H1 (cell line): ENCODE data around the gene ALDH4A1. TPM values are rescaled to one million over a fixed set of nuclear protein-coding genes. Genes with fewer than 3 reads are reported as not detected.

Source experiments
- CTCF ChIA-PET: fragments of 300-600 bp; sonication (Branson Sonifier 250); formaldehyde crosslinking; loops from one replicate; lab custom pipeline; 2021; ENCODE audit not compliant: partially characterized antibody; lab: Charles Lee
- POLR2A ChIA-PET: fragments of 300-600 bp; sonication (Branson Sonifier 250); formaldehyde crosslinking; loops from one replicate; lab custom pipeline; 2021; ENCODE audit warnings: inconsistent platforms; ENCODE audit not compliant: partially characterized antibody; lab: Charles Lee
- DNase-seq, 2 experiments: peaks; one replicate each; pipeline versions ENCODE4 v3.0.0 to v3.0.0-alpha.2; 2010 to 2022; ENCODE audit warnings: low spot score in 2 of 2, low read depth in 1 of 2, mixed read lengths in 1 of 2
- FAIRE-seq: peaks from 2 replicates; lab custom pipeline; 2011; peaks lifted over from hg19 to GRCh38; lab: Jason Lieb, UNC
- H2AFZ ChIP-seq: 2 replicates; pipeline ENCODE4 v1.8.1; 2012; ENCODE audit warnings: low read length, inconsistent platforms
- H2AK5ac ChIP-seq: 2 replicates; pipeline ENCODE4 v1.6.1; 2013; ENCODE audit warnings: low read depth, low read length
- H2BK120ac ChIP-seq: replicated peaks from 2 replicates; pipeline ENCODE3; 2013; ENCODE audit warnings: low read depth, low read length, inconsistent platforms
- H2BK12ac ChIP-seq: 2 replicates; pipeline ENCODE4 v1.6.1; 2013; ENCODE audit warnings: low read depth, low read length
- H2BK15ac ChIP-seq: 2 replicates; pipeline ENCODE4 v1.6.1; 2013; ENCODE audit warnings: low read length
- H2BK20ac ChIP-seq: 2 replicates; pipeline ENCODE4 v1.6.1; 2013; ENCODE audit warnings: low read length
- H2BK5ac ChIP-seq: 2 replicates; pipeline ENCODE4 v1.6.1; 2013; ENCODE audit warnings: low read depth, low read length
- H3K14ac ChIP-seq: 2 replicates; pipeline ENCODE4 v1.6.1; 2013; ENCODE audit warnings: inconsistent platforms; ENCODE audit not compliant: insufficient read length
- H3K18ac ChIP-seq: 2 replicates; pipeline ENCODE4 v1.6.1; 2013; ENCODE audit warnings: low read length; ENCODE audit errors: extremely low read depth
- H3K23ac ChIP-seq: 2 replicates; pipeline ENCODE4 v1.6.1; 2013; ENCODE audit warnings: inconsistent platforms; ENCODE audit not compliant: insufficient read length
- H3K23me2 ChIP-seq: 2 replicates; pipeline ENCODE4 v1.6.1; 2013; ENCODE audit warnings: low read depth, low read length
- H3K27ac ChIP-seq: 2 replicates; pipeline ENCODE4 v1.6.1; 2011; ENCODE audit warnings: low read depth, low read length, inconsistent platforms
- H3K27me3 ChIP-seq, 4 experiments: replicated peaks in 1 of 4; 1 replicate in 1 of 4; 2 replicates in 3 of 4; pipeline versions ENCODE4 v1.6.1 to v1.8.1; 2011 to 2013; ENCODE audit warnings: low read length in 3 of 4, mild to moderate bottlenecking in 3 of 4, inconsistent platforms in 2 of 4, mixed read lengths in 2 of 4, moderate library complexity in 1 of 4; ENCODE audit not compliant: control insufficient read depth in 3 of 4, insufficient read depth in 3 of 4; ENCODE audit errors: extremely low read depth in 1 of 4
- H3K36me3 ChIP-seq, 4 experiments: 2 replicates each; pipeline versions ENCODE4 v1.6.1 to v1.8.1; 2011 to 2013; ENCODE audit warnings: mild to moderate bottlenecking in 4 of 4, low read length in 3 of 4, moderate library complexity in 2 of 4, control low read depth in 1 of 4, inconsistent platforms in 1 of 4; ENCODE audit not compliant: insufficient read depth in 4 of 4, control insufficient read depth in 2 of 4
- H3K4ac ChIP-seq: replicated peaks from 2 replicates; pipeline ENCODE3; 2013; ENCODE audit warnings: low read length, low read depth, mixed read lengths, inconsistent platforms; ENCODE audit not compliant: insufficient read length
- H3K4me1 ChIP-seq, 4 experiments: replicated peaks in 1 of 4; 1 replicate in 1 of 4; 2 replicates in 3 of 4; pipeline versions ENCODE4 v1.6.1 to v1.8.1; 2011 to 2013; ENCODE audit warnings: low read length in 3 of 4, inconsistent platforms in 2 of 4, mixed read lengths in 1 of 4; ENCODE audit not compliant: insufficient read depth in 4 of 4, control insufficient read depth in 3 of 4
- H3K4me2 ChIP-seq, 2 experiments: 2 replicates each; pipeline versions ENCODE4 v1.6.1 to v1.8.1; 2011 to 2013; ENCODE audit warnings: low read depth in 2 of 2, low read length in 2 of 2, control low read depth in 1 of 2, inconsistent platforms in 1 of 2, mild to moderate bottlenecking in 1 of 2; ENCODE audit not compliant: insufficient read depth in 1 of 2
- H3K4me3 ChIP-seq, 4 experiments: fragments of 200-600, 300-600 bp in 1 of 4; sonication (generic), shearing (Covaris generic), sonication (Bioruptor Twin) in 1 of 4; 2 replicates each; pipeline versions ENCODE4 v1.5.1 to v1.8.1; 2011 to 2016; ENCODE audit warnings: low read length in 4 of 4, low read depth in 3 of 4, control low read depth in 2 of 4, inconsistent platforms in 2 of 4, mild to moderate bottlenecking in 2 of 4, mixed read lengths in 1 of 4, moderate library complexity in 1 of 4; ENCODE audit not compliant: insufficient read depth in 2 of 4; ENCODE audit errors: extremely low read depth in 1 of 4
- H3K56ac ChIP-seq: replicated peaks from 2 replicates; pipeline ENCODE3; 2013; ENCODE audit warnings: low read depth, mild to moderate bottlenecking, mixed read lengths, low read length, inconsistent platforms; ENCODE audit not compliant: insufficient read length
- H3K79me1 ChIP-seq: 2 replicates; pipeline ENCODE4 v1.6.1; 2013; ENCODE audit warnings: low read depth, low read length, control low read depth
- H3K79me2 ChIP-seq, 2 experiments: 2 replicates each; pipeline versions ENCODE4 v1.6.1 to v1.8.1; 2012 to 2013; ENCODE audit warnings: low read length in 2 of 2, mild to moderate bottlenecking in 2 of 2, inconsistent platforms in 1 of 2; ENCODE audit not compliant: insufficient read depth in 2 of 2, control insufficient read depth in 1 of 2
- H3K9ac ChIP-seq, 4 experiments: replicated peaks in 1 of 4; 1 replicate in 1 of 4; 2 replicates in 3 of 4; pipeline versions ENCODE4 v1.6.1 to v1.8.1; 2011 to 2013; ENCODE audit warnings: low read depth in 3 of 4, low read length in 3 of 4, control low read depth in 2 of 4, mild to moderate bottlenecking in 2 of 4, moderate library complexity in 2 of 4, inconsistent platforms in 1 of 4; ENCODE audit errors: extremely low read depth in 1 of 4
- H3K9me3 ChIP-seq, 2 experiments: 2 replicates each; pipeline versions ENCODE4 v1.6.1 to v1.8.1; 2012 to 2013; ENCODE audit warnings: mild to moderate bottlenecking in 2 of 2, moderate library complexity in 2 of 2, control low read depth in 1 of 2, inconsistent platforms in 1 of 2, low read depth in 1 of 2, low read length in 1 of 2, mixed read lengths in 1 of 2; ENCODE audit not compliant: insufficient read depth in 2 of 2
- H4K20me1 ChIP-seq, 2 experiments: replicated peaks in 1 of 2; 2 replicates each; pipeline versions ENCODE3 to v1.8.1; 2011 to 2013; ENCODE audit warnings: inconsistent platforms in 2 of 2, low read length in 2 of 2, mild to moderate bottlenecking in 1 of 2; ENCODE audit not compliant: insufficient read depth in 2 of 2, control insufficient read depth in 1 of 2
- H4K5ac ChIP-seq: 2 replicates; pipeline ENCODE4 v1.6.1; 2013; ENCODE audit warnings: low read length, low read depth, mixed read lengths, inconsistent platforms; ENCODE audit not compliant: insufficient read length
- H4K8ac ChIP-seq: 2 replicates; pipeline ENCODE4 v1.8.0; 2013; ENCODE audit warnings: mild to moderate bottlenecking, moderate library complexity, low read length, inconsistent platforms; ENCODE audit not compliant: insufficient read depth; ENCODE audit errors: extremely low read depth
- H4K91ac ChIP-seq: replicated peaks from 2 replicates; pipeline ENCODE3; 2013; ENCODE audit warnings: low read length, mixed read lengths, inconsistent platforms; ENCODE audit not compliant: insufficient read length
- CBX8 ChIP-seq: fragments of 300-800, 300-1000 bp; sonication (generic); IDR thresholded peaks from 2 replicates; pipeline ENCODE4 v1.7.1; 2016; ENCODE audit warnings: low read depth, low read length, borderline replicate concordance
- CHD2 ChIP-seq: IDR thresholded peaks from 2 replicates; pipeline ENCODE4 v1.6.1; 2012; ENCODE audit warnings: low read length, improper control_type of control experiment
- CTBP2 ChIP-seq: IDR thresholded peaks from 2 replicates; pipeline ENCODE4 v1.7.0; 2011; ENCODE audit warnings: borderline replicate concordance, mild to moderate bottlenecking, moderate library complexity, mixed read lengths, low read length; ENCODE audit not compliant: insufficient read depth, insufficient read length
- EP300 ChIP-seq, 2 experiments: IDR thresholded peaks; 1 replicate in 1 of 2; 2 replicates in 1 of 2; pipeline ENCODE4 v1.6.1; 2011 to 2012; ENCODE audit warnings: low read depth in 2 of 2, low read length in 2 of 2, mild to moderate bottlenecking in 2 of 2, borderline replicate concordance in 1 of 2, inconsistent platforms in 1 of 2, moderate library complexity in 1 of 2
- GABPA ChIP-seq: IDR thresholded peaks from 2 replicates; pipeline ENCODE4 v1.6.1; 2011; ENCODE audit warnings: mild to moderate bottlenecking, low read length, moderate library complexity, borderline replicate concordance; ENCODE audit not compliant: insufficient read depth
- JUN ChIP-seq: IDR thresholded peaks from 2 replicates; pipeline ENCODE4 v1.6.1; 2011; ENCODE audit warnings: low read depth, mild to moderate bottlenecking, improper control_type of control experiment, low read length
- PHF8 ChIP-seq: fragments of 200-600 bp; sonication (generic); conservative IDR thresholded peaks from 2 replicates; pipeline ENCODE4 v1.7.1; 2012; ENCODE audit warnings: low read depth, mild to moderate bottlenecking, inconsistent platforms, low read length, moderate library complexity
- RNF2 ChIP-seq: fragments of 200-900, 300-1000 bp; sonication (generic); IDR thresholded peaks from 2 replicates; pipeline ENCODE4 v1.7.1; 2016; ENCODE audit warnings: borderline replicate concordance, low read depth, mild to moderate bottlenecking, antibody characterized with exemption, low read length; ENCODE audit not compliant: poor library complexity, severe bottlenecking; ENCODE audit errors: missing control alignments
- SIN3A ChIP-seq, 2 experiments: IDR thresholded peaks in 1 of 2; conservative IDR thresholded peaks in 1 of 2; 2 replicates each; pipeline ENCODE4 v1.6.1; 2011 to 2012; ENCODE audit warnings: low read length in 2 of 2, improper control_type of control experiment in 1 of 2, low read depth in 1 of 2, mild to moderate bottlenecking in 1 of 2
- SRF ChIP-seq: IDR thresholded peaks from 2 replicates; pipeline ENCODE4 v1.6.1; 2011; ENCODE audit warnings: mild to moderate bottlenecking, low read depth, low read length, moderate library complexity
- TAF1 ChIP-seq: IDR thresholded peaks from 2 replicates; pipeline ENCODE4 v1.6.1; 2011; ENCODE audit warnings: mild to moderate bottlenecking, low read depth, low read length
- TAF7 ChIP-seq: optimal IDR thresholded peaks from 2 replicates; pipeline ENCODE3; 2011; ENCODE audit warnings: low read depth, mild to moderate bottlenecking, inconsistent platforms, low read length, moderate library complexity, borderline replicate concordance
- WGBS, 2 experiments: shearing (Covaris generic) in 1 of 2; methylation state at CpG; one replicate each; pipeline versions ENCODE4 v1.1.6 to v1.1.7; 2013 to 2015; ENCODE audit warnings: low lambda C conversion rate in 2 of 2, mixed read lengths in 2 of 2, inconsistent platforms in 1 of 2, low coverage in 1 of 2, missing lambda C conversion rate in 1 of 2; ENCODE audit not compliant: insufficient replicate concordance in 2 of 2, insufficient coverage in 1 of 2, insufficient read length in 1 of 2; ENCODE audit errors: extremely low coverage in 1 of 2, missing lambda C conversion rate in 1 of 2; 5-methylcytosine and 5-hydroxymethylcytosine counted together
- polyA plus RNA-seq, 7 experiments: library from polyadenylated mRNA; depleted of rRNA in 3 of 7; stranded (reverse) in 5 of 7; unstranded in 2 of 7; fragments of >200 nt in 5 of 7; fragments of 200-250 nt in 2 of 7; gene quantifications; 1 replicate in 5 of 7; 2 replicates in 1 of 7; 4 replicates in 1 of 7; pipeline versions ENCODE4 v1.2.1 to v1.2.3, GENCODE V29; 2011 to 2013; ENCODE audit warnings: missing spikeins in 2 of 7, mixed read lengths in 2 of 7
- total RNA-seq: library from RNA; stranded (reverse); fragmentation: NEBNext Ultra II Directional; extraction: Animal tissue kit (Norgen Biotek cat#: 25700); gene quantifications from 2 replicates; pipeline ENCODE4 v1.2.1, GENCODE V29; 2021

The ALDH4A1 gene
- total and polyA plus RNA-seq, 2 of the 8 experiments (the other 6 are each of a cell fraction or from before 2014, with no cell fraction given): 30.3 to 35.9 TPM

DNA sequence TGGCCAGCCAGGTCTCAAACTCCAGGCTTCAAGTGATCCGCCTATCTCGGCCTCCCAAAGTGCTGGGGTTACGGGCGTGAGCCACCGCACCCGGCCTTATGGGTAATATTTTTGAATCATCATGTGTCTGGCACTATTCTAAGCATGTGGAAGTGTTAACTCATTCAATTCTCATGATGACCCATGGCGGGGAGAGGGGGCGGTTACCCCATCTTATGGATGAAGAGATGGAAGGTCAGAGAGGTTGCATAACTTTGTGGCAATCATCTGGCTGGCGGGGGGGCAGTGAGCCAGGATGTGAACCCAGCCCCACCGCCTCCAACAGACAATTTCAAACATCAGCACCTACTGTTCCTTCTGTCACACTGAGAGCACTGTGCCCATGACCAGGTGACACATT, 31.4 kb downstream of the ALDH4A1 start:
- POLR2A ChIA-PET: interaction anchor here (1.0 kb wide), 1 partner anchor 32 kb away, joined by 3 read pairs; the partner anchor contains the start of gene ALDH4A1
- Histone ChIP-seq H3K9me3 (no peaks in the 10 kb centered on the region), H2AK5ac (no peak overlapping the region), H3K27me3 (no peaks in the 10 kb centered on the region), H2BK12ac (no peak overlapping the region), H4K5ac (no peak overlapping the region), H3K23me2 (no peaks in the 10 kb centered on the region), H3K9ac (no peak overlapping the region), H2BK120ac (no peak overlapping the region), H4K91ac (no peak overlapping the region), H4K20me1 (peaks cover 2 to 4% of the 10 kb centered on the region in 2 experiments), H3K36me3 (no peaks in the 10 kb centered on the region; a peak in 2 of 8 replicates), H3K4me3 (no peak overlapping the region), H3K18ac (no peak overlapping the region), H3K79me2 (no peaks in the 10 kb centered on the region), H4K8ac (no peak overlapping the region), H3K56ac (no peak overlapping the region), H3K79me1 (no peaks in the 10 kb centered on the region), H3K14ac (no peak overlapping the region), H3K27ac (no peak overlapping the region), H2BK20ac (no peak overlapping the region), H2BK15ac (no peak overlapping the region), H3K4me2 (no peak overlapping the region), H3K4ac (no peak overlapping the region), H2AFZ (no peak overlapping the region), H3K23ac (no peak overlapping the region), H3K4me1 (no peaks in the 10 kb centered on the region), H2BK5ac (no peak overlapping the region)
- DNase-seq (no peak), FAIRE-seq (no peak)
- CTCF ChIA-PET: interaction anchor here (1.0 to 4.3 kb wide), 4 partner anchors 10 to 50 kb away, joined by 3 to 16 read pairs (median 6); partner anchors contain the start of gene TAS1R2
- WGBS, 2 experiments: 90% methylated on average over 10 of the region's 10 CpGs; no CpG with 5 or more reads in 1 of the 2 experiments
- TF ChIP-seq CHD2 (no peak), CBX8 (no peak), SIN3A (conservative IDR thresholded peaks at IDR 0.05 in 1 of 2, IDR thresholded peaks at IDR 0.05 in 1 of 2; ENCODE audit: low read depth in 1 of 2, low read length in 2 of 2) (no peak), JUN (no peak), EP300 (IDR thresholded peaks at IDR 0.05; ENCODE audit: borderline replicate concordance in 1 of 2, low read depth in 2 of 2, low read length in 2 of 2) (no peak), SRF (no peak), CTBP2 (no peak), TAF1 (no peak), PHF8 (no peak), RNF2 (no peak), GABPA (no peak), TAF7 (no peak)
